NCI-H2029 treated with DMSO at 0.1 percent for 48 hours (cell line): Measurements from ENCODE around the gene SVOPL.
"Not testable (repeated sequence)": the region's sequence is repeated elsewhere in the genome, so short reads cannot be mapped to it uniquely, and the experiment has no call there.

ENCODE experiments used
- DNase-seq: peaks from one replicate; lab custom pipeline; 2025; lab: John Stamatoyannopoulos, UW

SVOPL gene

GRCh38 chr7:138700857-138701536 lies at the start of gene SVOPL:
SVOPL (minus strand) TSS chr7:138701362; CDS start chr7:138679045, 22,317 bp downstream.
- no peak for DNase-seq

GRCh38 chr7:138750473-138750872 lies 49.3 kb upstream of the SVOPL start:
- no peak for DNase-seq

GRCh38 chr7:138749960-138750359 lies 48.8 kb upstream of the SVOPL start:
- DNase-seq = no peak

- no peak for DNase-seq
Observed at GRCh38 chr7:138748666-138749065, 47.5 kb upstream of the SVOPL start.

GRCh38 chr7:138746073-138746472 lies 44.9 kb upstream of the SVOPL start:
- DNase-seq = no peak

GRCh38 chr7:138745189-138745588 lies 44.0 kb upstream of the SVOPL start:
- no peak for DNase-seq

GRCh38 chr7:138741453-138741735 lies 40.2 kb upstream of the SVOPL start:
- no peak for DNase-seq

GRCh38 chr7:138739859-138740258 lies 38.7 kb upstream of the SVOPL start:
- DNase-seq = no peak

GRCh38 chr7:138738551-138739335 lies 37.6 kb upstream of the SVOPL start:
- DNase-seq = peak; percentile 79

- DNase-seq = no peak
Observed at GRCh38 chr7:138738114-138738513, 37.0 kb upstream of the SVOPL start.

- DNase-seq = no peak
Observed at GRCh38 chr7:138735399-138735798, 34.2 kb upstream of the SVOPL start.

GRCh38 chr7:138731733-138732132 lies 30.6 kb upstream of the SVOPL start:
- not testable (repeated sequence) for DNase-seq

GRCh38 chr7:138729444-138729843 lies 28.3 kb upstream of the SVOPL start:
- no peak for DNase-seq

GRCh38 chr7:138727336-138728099 lies 26.4 kb upstream of the SVOPL start:
- DNase-seq = no peak

- no peak for DNase-seq
Observed at GRCh38 chr7:138726288-138726687, 25.1 kb upstream of the SVOPL start.

- DNase-seq = no peak
Observed at GRCh38 chr7:138720286-138720685, 19.1 kb upstream of the SVOPL start.

GRCh38 chr7:138716889-138717288 lies 15.7 kb upstream of the SVOPL start:
- DNase-seq = no peak

- no peak for DNase-seq
Observed at GRCh38 chr7:138713191-138713590, 12.0 kb upstream of the SVOPL start.

GRCh38 chr7:138712652-138713051 lies 11.5 kb upstream of the SVOPL start:
- no peak for DNase-seq

GRCh38 chr7:138710536-138711385 lies 9.6 kb upstream of the SVOPL start:
- DNase-seq = no peak

GRCh38 chr7:138705167-138705566 lies 4.0 kb upstream of the SVOPL start:
- no peak for DNase-seq

- DNase-seq = no peak
Observed at GRCh38 chr7:138701537-138701923, 368 bp upstream of the SVOPL start.
